Liver (tissue), 3 donors: ENCODE measurements around the gene COG2.

Experiments used
- EGR1 ChIP-seq, 2 donors: IDR thresholded peaks; 2 replicates each; pipeline ENCODE4 v1.6.1; 2016 to 2018; ENCODE audit warnings: antibody characterized with exemption in 2 of 2, low read depth in 2 of 2
- FOXA2 ChIP-seq: IDR thresholded peaks from 2 replicates; pipeline ENCODE4 v1.6.1; 2016; ENCODE audit warnings: antibody characterized with exemption
- GABPA ChIP-seq, 2 donors: IDR thresholded peaks in 1 of 2; conservative IDR thresholded peaks in 1 of 2; 2 replicates each; pipeline ENCODE4 v1.6.1; 2016; ENCODE audit warnings: antibody characterized with exemption in 2 of 2, mild to moderate bottlenecking in 1 of 2, moderate library complexity in 1 of 2
- HNF4G ChIP-seq: IDR thresholded peaks from 2 replicates; pipeline ENCODE4 v1.6.1; 2016; ENCODE audit warnings: antibody characterized with exemption
- JUND ChIP-seq, 2 donors: IDR thresholded peaks; 2 replicates each; pipeline ENCODE4 v1.6.1; 2016; ENCODE audit warnings: antibody characterized with exemption in 2 of 2
- MAX ChIP-seq: IDR thresholded peaks from 2 replicates; pipeline ENCODE4 v1.6.1; 2016; ENCODE audit warnings: antibody characterized with exemption
- RXRA ChIP-seq, 2 donors: IDR thresholded peaks; 2 replicates each; pipeline ENCODE4 v1.6.1; 2017 to 2018; ENCODE audit warnings: antibody characterized with exemption in 2 of 2, mild to moderate bottlenecking in 1 of 2
- SP1 ChIP-seq: IDR thresholded peaks from 2 replicates; pipeline ENCODE4 v1.6.1; 2018; ENCODE audit warnings: antibody characterized with exemption, mild to moderate bottlenecking
- TF ChIP-seq, protein P1 (sequence below): IDR thresholded peaks from 2 replicates; pipeline ENCODE4 v1.6.1; 2016; ENCODE audit warnings: antibody characterized with exemption, mild to moderate bottlenecking
- TF ChIP-seq, protein P2 (sequence below): fragments of 150-350 bp; IDR thresholded peaks from 2 replicates; pipeline ENCODE4 v1.5.1; 2017; ENCODE audit warnings: improper control_type of control experiment, low read depth, low read length; ENCODE audit not compliant: missing input control
- donor health status: healthy.
- donor health status: healthy.

- TF ChIP-seq, protein P1, sequence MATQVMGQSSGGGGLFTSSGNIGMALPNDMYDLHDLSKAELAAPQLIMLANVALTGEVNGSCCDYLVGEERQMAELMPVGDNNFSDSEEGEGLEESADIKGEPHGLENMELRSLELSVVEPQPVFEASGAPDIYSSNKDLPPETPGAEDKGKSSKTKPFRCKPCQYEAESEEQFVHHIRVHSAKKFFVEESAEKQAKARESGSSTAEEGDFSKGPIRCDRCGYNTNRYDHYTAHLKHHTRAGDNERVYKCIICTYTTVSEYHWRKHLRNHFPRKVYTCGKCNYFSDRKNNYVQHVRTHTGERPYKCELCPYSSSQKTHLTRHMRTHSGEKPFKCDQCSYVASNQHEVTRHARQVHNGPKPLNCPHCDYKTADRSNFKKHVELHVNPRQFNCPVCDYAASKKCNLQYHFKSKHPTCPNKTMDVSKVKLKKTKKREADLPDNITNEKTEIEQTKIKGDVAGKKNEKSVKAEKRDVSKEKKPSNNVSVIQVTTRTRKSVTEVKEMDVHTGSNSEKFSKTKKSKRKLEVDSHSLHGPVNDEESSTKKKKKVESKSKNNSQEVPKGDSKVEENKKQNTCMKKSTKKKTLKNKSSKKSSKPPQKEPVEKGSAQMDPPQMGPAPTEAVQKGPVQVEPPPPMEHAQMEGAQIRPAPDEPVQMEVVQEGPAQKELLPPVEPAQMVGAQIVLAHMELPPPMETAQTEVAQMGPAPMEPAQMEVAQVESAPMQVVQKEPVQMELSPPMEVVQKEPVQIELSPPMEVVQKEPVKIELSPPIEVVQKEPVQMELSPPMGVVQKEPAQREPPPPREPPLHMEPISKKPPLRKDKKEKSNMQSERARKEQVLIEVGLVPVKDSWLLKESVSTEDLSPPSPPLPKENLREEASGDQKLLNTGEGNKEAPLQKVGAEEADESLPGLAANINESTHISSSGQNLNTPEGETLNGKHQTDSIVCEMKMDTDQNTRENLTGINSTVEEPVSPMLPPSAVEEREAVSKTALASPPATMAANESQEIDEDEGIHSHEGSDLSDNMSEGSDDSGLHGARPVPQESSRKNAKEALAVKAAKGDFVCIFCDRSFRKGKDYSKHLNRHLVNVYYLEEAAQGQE, result no peak
- TF ChIP-seq, protein P2, sequence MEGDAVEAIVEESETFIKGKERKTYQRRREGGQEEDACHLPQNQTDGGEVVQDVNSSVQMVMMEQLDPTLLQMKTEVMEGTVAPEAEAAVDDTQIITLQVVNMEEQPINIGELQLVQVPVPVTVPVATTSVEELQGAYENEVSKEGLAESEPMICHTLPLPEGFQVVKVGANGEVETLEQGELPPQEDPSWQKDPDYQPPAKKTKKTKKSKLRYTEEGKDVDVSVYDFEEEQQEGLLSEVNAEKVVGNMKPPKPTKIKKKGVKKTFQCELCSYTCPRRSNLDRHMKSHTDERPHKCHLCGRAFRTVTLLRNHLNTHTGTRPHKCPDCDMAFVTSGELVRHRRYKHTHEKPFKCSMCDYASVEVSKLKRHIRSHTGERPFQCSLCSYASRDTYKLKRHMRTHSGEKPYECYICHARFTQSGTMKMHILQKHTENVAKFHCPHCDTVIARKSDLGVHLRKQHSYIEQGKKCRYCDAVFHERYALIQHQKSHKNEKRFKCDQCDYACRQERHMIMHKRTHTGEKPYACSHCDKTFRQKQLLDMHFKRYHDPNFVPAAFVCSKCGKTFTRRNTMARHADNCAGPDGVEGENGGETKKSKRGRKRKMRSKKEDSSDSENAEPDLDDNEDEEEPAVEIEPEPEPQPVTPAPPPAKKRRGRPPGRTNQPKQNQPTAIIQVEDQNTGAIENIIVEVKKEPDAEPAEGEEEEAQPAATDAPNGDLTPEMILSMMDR, result no peak
- TF ChIP-seq GABPA (IDR thresholded peaks at IDR 0.05 in 1 of 2, conservative IDR thresholded peaks at IDR 0.05 in 1 of 2) (no peak), MAX (no peak), SP1 (no peak), FOXA2 (no peak), RXRA (IDR thresholded peaks at IDR 0.05) (no peak), HNF4G (no peak), EGR1 (IDR thresholded peaks at IDR 0.05; ENCODE audit: low read depth in 2 of 2) (no peak), JUND (IDR thresholded peaks at IDR 0.05) (no peak)
Measured at GRCh38 chr1:230627767-230628166, 14.5 kb upstream of the COG2 start.
